ENCODE results near the gene MS4A14. TPM values are rescaled to one million over a fixed set of nuclear protein-coding genes. Genes with fewer than 3 reads are reported as not detected.

The MS4A14 gene
- total and polyA plus RNA-seq, 2 of the 8 experiments (the other 6 are each of a cell fraction or from before 2014, with no cell fraction given) = not detected

GRCh38 chr11:60370252-60370810 lies 25.9 kb upstream of the MS4A14 start:
- no peak overlapping the region for H3K4me3 ChIP-seq (ENCODE audit: extremely low read depth in 1 of 4, insufficient read depth in 2 of 4, low read depth in 3 of 4, low read length in 4 of 4)
- no peak overlapping the region for H3K27ac ChIP-seq (ENCODE audit: low read depth, low read length)
- no peak overlapping the region for H4K91ac ChIP-seq (replicated peaks; ENCODE audit: insufficient read length, low read length)
- H3K4me2 ChIP-seq (ENCODE audit: insufficient read depth in 1 of 2, low read depth in 2 of 2, low read length in 2 of 2) = no peak overlapping the region
- DNase-seq (ENCODE audit: low read depth in 1 of 2, low spot score in 2 of 2) (no peak), FAIRE-seq (no peak)
- no peaks in the 10 kb centered on the region for H3K79me2 ChIP-seq (ENCODE audit: control insufficient read depth in 1 of 2, insufficient read depth in 2 of 2, low read length in 2 of 2)
- no peaks in the 10 kb centered on the region for H3K27me3 ChIP-seq (replicated peaks in 1 of 4; ENCODE audit: control insufficient read depth in 3 of 4, extremely low read depth in 1 of 4, insufficient read depth in 3 of 4, low read length in 3 of 4)
- no peaks in the 10 kb centered on the region for H4K20me1 ChIP-seq (replicated peaks in 1 of 2; ENCODE audit: control insufficient read depth in 1 of 2, insufficient read depth in 2 of 2, low read length in 2 of 2)
- H3K23me2 ChIP-seq (ENCODE audit: low read depth, low read length) = no peaks in the 10 kb centered on the region
- no peak overlapping the region for H3K18ac ChIP-seq (ENCODE audit: extremely low read depth, low read length)
- no peak overlapping the region for H4K8ac ChIP-seq (ENCODE audit: extremely low read depth, insufficient read depth, low read length)
- H2BK15ac ChIP-seq (ENCODE audit: low read length) = no peak overlapping the region
- H3K79me1 ChIP-seq (ENCODE audit: low read depth, low read length) = no peaks in the 10 kb centered on the region
- no peak overlapping the region for H3K23ac ChIP-seq (ENCODE audit: insufficient read length)
- H3K4ac ChIP-seq (replicated peaks; ENCODE audit: insufficient read length, low read depth, low read length) = no peak overlapping the region
- H2AFZ ChIP-seq (ENCODE audit: low read length) = no peak overlapping the region
- H3K36me3 ChIP-seq (ENCODE audit: control insufficient read depth in 2 of 4, insufficient read depth in 4 of 4, low read length in 3 of 4) = no peaks in the 10 kb centered on the region
- H2BK20ac ChIP-seq (ENCODE audit: low read length) = no peak overlapping the region
- H2BK120ac ChIP-seq (replicated peaks; ENCODE audit: low read depth, low read length) = no peak overlapping the region
- POLR2A ChIA-PET (ENCODE audit: partially characterized antibody) = no interaction called here
- H3K9me3 ChIP-seq (ENCODE audit: insufficient read depth in 2 of 2, low read depth in 1 of 2, low read length in 1 of 2) = no peaks in the 10 kb centered on the region; a peak in 2 of 4 replicates
- 87% methylated on average over 2 of the region's 2 CpGs; no CpG with 5 or more reads in 1 of the 2 experiments for WGBS, 2 experiments (ENCODE audit: extremely low coverage in 1 of 2, insufficient coverage in 1 of 2, insufficient read length in 1 of 2, insufficient replicate concordance in 2 of 2, low coverage in 1 of 2, low lambda C conversion rate in 2 of 2, missing lambda C conversion rate in 1 of 2)
- no peak overlapping the region for H2BK5ac ChIP-seq (ENCODE audit: low read depth, low read length)
- no peak overlapping the region for H3K9ac ChIP-seq (replicated peaks in 1 of 4; ENCODE audit: extremely low read depth in 1 of 4, low read depth in 3 of 4, low read length in 3 of 4)
- no peak overlapping the region for H2BK12ac ChIP-seq (ENCODE audit: low read depth, low read length)
- TF ChIP-seq RNF2 (IDR thresholded peaks at IDR 0.05; ENCODE audit: borderline replicate concordance, low read depth, low read length, missing control alignments, poor library complexity, severe bottlenecking) = no peak
- H3K4me1 ChIP-seq (replicated peaks in 1 of 4; ENCODE audit: control insufficient read depth in 3 of 4, insufficient read depth in 4 of 4, low read length in 3 of 4) = peaks cover 0 to 2% (median 0%) of the 10 kb centered on the region in 4 experiments; a peak in 2 of 7 replicates
- H3K14ac ChIP-seq (ENCODE audit: insufficient read length) = no peak overlapping the region
- CTCF ChIA-PET (ENCODE audit: partially characterized antibody) = interaction anchor here (8.8 to 13.3 kb wide), 2 partner anchors 24 to 249 kb away, joined by 67 to 115 read pairs; no protein-coding TSS in a partner anchor
- no peak overlapping the region for H3K56ac ChIP-seq (replicated peaks; ENCODE audit: insufficient read length, low read depth, low read length)
- no peak overlapping the region for H2AK5ac ChIP-seq (ENCODE audit: low read depth, low read length)
- no peak overlapping the region for H4K5ac ChIP-seq (ENCODE audit: insufficient read length, low read depth, low read length)

Data from H1 (cell line).